Neural crest cell (in vitro differentiated cells): Measurements from ENCODE around the gene RAB29. TPM values are rescaled to one million over a fixed set of nuclear protein-coding genes. Genes with fewer than 3 reads are reported as not detected.

Experiments
- DNase-seq: peaks from one replicate; pipeline ENCODE4 v3.0.0; 2021; ENCODE audit warnings: low read depth, mixed read lengths, low spot score
- H3K27ac Mint-ChIP-seq: one replicate; pipeline ENCODE4 v1.8.0; 2021; ENCODE audit warnings: mild to moderate bottlenecking, mixed read lengths; ENCODE audit not compliant: unreplicated experiment
- H3K27me3 Mint-ChIP-seq: 2 replicates; pipeline ENCODE4 v1.8.0; 2021; ENCODE audit warnings: low read depth, mild to moderate bottlenecking, mixed read lengths
- H3K36me3 Mint-ChIP-seq: 2 replicates; pipeline ENCODE4 v1.8.0; 2021; ENCODE audit warnings: low read depth, mild to moderate bottlenecking, mixed read lengths
- H3K4me1 Mint-ChIP-seq: 2 replicates; pipeline ENCODE4 v1.8.0; 2021; ENCODE audit warnings: mixed read lengths
- H3K4me3 Mint-ChIP-seq: one replicate; pipeline ENCODE4 v1.8.0; 2021; ENCODE audit warnings: mild to moderate bottlenecking, mixed read lengths
- H3K9me3 Mint-ChIP-seq: 2 replicates; pipeline ENCODE4 v1.8.0; 2021; ENCODE audit warnings: mixed read lengths
- CTCF ChIP-seq: fragments of 200-600 bp; sonication (generic); conservative IDR thresholded peaks from 2 replicates; pipeline ENCODE4 v1.5.0; 2021; ENCODE audit warnings: antibody characterized with exemption, mild to moderate bottlenecking
- total RNA-seq: library from RNA; stranded (reverse); gene quantifications from 2 replicates; pipeline ENCODE4 v1.2.1, GENCODE V29; 2021

RAB29 gene
- total RNA-seq, 1 donor from 2014 or later = 9.0 TPM

- DNase-seq = no peak
- H3K9me3 Mint-ChIP-seq = no peaks in the 10 kb centered on the region
- peaks cover 9% of the 10 kb centered on the region for H3K27me3 Mint-ChIP-seq
- H3K27ac Mint-ChIP-seq = no peak overlapping the region
- no peak for TF ChIP-seq CTCF
- no peaks in the 10 kb centered on the region for H3K4me1 Mint-ChIP-seq
- no peaks in the 10 kb centered on the region for H3K36me3 Mint-ChIP-seq
- no peak overlapping the region for H3K4me3 Mint-ChIP-seq
Observed at GRCh38 chr1:205782627-205783432, 7.5 kb upstream of the RAB29 start.

- Mint-ChIP-seq H3K36me3 (no peaks in the 10 kb centered on the region), H3K27ac (no peak overlapping the region), H3K27me3 (peaks cover 25% of the 10 kb centered on the region), H3K4me3 (no peak overlapping the region), H3K4me1 (peaks cover 3% of the 10 kb centered on the region), H3K9me3 (no peaks in the 10 kb centered on the region)
- no peak for TF ChIP-seq CTCF
- no peak for DNase-seq
Observed at GRCh38 chr1:205780335-205780734, 5.1 kb upstream of the RAB29 start.

- Mint-ChIP-seq H3K27ac (no peak overlapping the region), H3K36me3 (no peaks in the 10 kb centered on the region), H3K4me3 (no peak overlapping the region), H3K27me3 (peaks cover 48% of the 10 kb centered on the region), H3K4me1 (peaks cover 14% of the 10 kb centered on the region), H3K9me3 (no peaks in the 10 kb centered on the region)
- no peak for DNase-seq
- no peak for TF ChIP-seq CTCF
Observed at GRCh38 chr1:205777994-205778393, 2.7 kb upstream of the RAB29 start.

GRCh38 chr1:205775717-205776056, 405 bp upstream of the RAB29 start:
- Mint-ChIP-seq H3K27ac (no peak overlapping the region), H3K4me3 (peak overlapping the region; percentile 95), H3K27me3 (peaks cover 67% of the 10 kb centered on the region), H3K4me1 (peaks cover 14% of the 10 kb centered on the region), H3K36me3 (peaks cover under 1% of the 10 kb centered on the region), H3K9me3 (no peaks in the 10 kb centered on the region)
- no peak for DNase-seq
- no peak for TF ChIP-seq CTCF

- Mint-ChIP-seq H3K4me3 (peak overlapping the region; percentile 95), H3K27me3 (peaks cover 68% of the 10 kb centered on the region), H3K4me1 (peaks cover 14% of the 10 kb centered on the region), H3K36me3 (peaks cover 2% of the 10 kb centered on the region), H3K27ac (no peak overlapping the region), H3K9me3 (no peaks in the 10 kb centered on the region)
- TF ChIP-seq CTCF = no peak
- DNase-seq = no peak
Observed at GRCh38 chr1:205774198-205775014, 876 bp downstream of the RAB29 start.
